Measurements from ENCODE around the gene CAPN13.

CAPN13 gene

DNA sequence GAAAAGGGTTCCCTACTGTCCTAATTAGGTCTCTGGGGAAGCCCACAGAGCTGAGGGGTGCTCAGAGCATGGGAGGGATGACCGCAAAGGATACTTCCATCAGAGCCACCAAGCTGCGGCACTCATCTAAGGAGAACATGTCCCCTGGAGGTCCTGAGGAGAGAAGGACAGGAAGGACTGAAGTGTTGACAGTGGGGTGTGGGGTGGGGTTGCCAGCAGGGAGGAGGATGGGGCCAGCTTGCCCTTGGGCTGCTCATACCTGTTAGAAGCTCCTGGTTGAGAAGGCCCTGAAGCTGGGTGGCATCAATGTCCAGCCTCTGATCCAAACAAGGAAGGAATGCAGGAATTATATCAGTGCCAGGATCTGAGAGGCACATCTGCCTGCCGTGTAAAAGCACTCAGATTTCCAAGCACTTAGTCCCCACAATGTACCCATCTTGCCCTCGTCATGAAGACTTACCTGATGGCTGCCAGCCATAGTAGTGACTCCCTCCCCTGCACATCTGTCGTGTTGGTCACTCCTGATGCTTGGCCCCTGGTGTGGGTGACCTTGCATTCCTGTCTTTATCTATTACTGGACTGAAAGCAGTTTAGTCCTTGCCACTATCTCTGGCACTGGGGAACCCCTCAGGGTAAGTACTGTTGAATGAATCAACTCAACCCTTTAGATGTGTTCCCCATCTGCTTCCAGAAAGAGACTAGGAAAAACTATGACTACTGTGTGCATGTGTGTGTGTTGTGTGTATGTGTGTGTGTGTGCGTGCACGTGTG is 68.9 kb downstream of the CAPN13 start:
- in situ Hi-C loops (cut with HindIII; ENCODE audit: low pct_ligation_motif_present, low pct_unique_long_range_greater_than_20kb, low sequenced_read_pairs), result no loop called here
- no peak for DNase-seq

DNA sequence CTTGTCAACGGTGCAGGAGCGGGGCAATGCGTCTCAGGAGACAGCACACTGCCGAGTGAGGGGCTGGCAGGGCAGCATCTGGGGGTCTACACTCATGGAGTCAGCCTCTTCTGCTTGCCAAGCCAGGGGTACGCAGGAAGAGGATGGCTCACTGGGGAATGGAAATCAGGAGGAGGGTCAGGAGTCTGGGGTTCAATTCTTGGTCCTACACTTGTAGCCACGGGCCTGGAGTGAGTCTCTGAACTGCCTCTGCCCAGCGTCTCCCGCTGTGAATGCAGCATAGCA is 70.0 kb downstream of the CAPN13 start:
- DNase-seq, result no peak
- in situ Hi-C loops (cut with HindIII; ENCODE audit: low pct_ligation_motif_present, low pct_unique_long_range_greater_than_20kb, low sequenced_read_pairs), result no loop called here

DNA sequence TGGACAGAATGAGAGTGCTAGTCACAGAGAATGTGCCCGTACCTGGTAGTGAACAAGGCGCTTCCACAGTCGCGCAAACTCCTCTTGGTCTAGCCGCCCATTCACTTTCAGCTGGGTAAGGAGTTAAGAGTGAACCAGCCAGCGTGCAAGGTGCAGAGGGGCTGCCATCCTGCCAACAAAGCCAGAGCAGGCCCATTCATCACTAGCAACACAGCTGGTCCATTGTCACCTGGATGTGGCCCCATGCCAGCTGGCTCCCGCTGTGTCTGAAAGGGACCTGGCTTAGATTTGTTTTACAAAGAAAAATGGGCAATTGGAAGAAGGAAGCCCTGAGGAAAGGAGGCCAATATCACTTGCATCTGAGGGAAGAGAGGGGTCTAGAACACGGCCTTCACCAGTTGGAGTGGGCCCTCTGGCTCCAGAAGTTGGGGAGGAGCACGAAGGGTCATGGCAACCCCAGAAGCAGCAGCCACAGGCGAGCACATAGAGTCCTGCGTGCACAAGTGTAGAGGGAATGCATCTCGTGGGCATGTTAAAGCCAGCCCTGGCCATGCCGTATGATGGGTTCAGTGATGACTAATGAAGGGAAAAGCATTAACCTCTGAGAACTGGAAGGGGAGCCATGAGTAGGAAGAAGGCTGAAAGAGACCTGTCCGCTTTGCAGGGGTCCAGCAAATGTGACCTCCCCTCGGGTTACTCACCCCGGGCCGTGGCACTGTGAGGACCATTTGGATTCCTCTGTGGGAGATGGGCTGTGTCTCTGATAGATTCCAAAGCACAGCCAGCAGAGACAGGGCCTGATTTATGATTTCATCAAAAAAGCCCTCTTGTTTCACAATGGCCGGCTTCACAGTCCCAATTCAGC is 70.6 kb downstream of the CAPN13 start:
- in situ Hi-C loops (cut with HindIII; ENCODE audit: low pct_ligation_motif_present, low pct_unique_long_range_greater_than_20kb, low sequenced_read_pairs), result no loop called here
- no peak for DNase-seq

GRCh38 chr2:30733876-30734520 is 73.2 kb downstream of the CAPN13 start:
- in situ Hi-C loops (cut with HindIII; ENCODE audit: low pct_ligation_motif_present, low pct_unique_long_range_greater_than_20kb, low sequenced_read_pairs), result no loop called here
- no peak for DNase-seq

GRCh38 chr2:30732876-30733275 is 74.4 kb downstream of the CAPN13 start:
- DNase-seq, result no peak
- in situ Hi-C loops (cut with HindIII; ENCODE audit: low pct_ligation_motif_present, low pct_unique_long_range_greater_than_20kb, low sequenced_read_pairs), result no loop called here

GRCh38 chr2:30732376-30732775 is 74.9 kb downstream of the CAPN13 start:
- in situ Hi-C loops (cut with HindIII; ENCODE audit: low pct_ligation_motif_present, low pct_unique_long_range_greater_than_20kb, low sequenced_read_pairs), result no loop called here
- no peak for DNase-seq

DNA sequence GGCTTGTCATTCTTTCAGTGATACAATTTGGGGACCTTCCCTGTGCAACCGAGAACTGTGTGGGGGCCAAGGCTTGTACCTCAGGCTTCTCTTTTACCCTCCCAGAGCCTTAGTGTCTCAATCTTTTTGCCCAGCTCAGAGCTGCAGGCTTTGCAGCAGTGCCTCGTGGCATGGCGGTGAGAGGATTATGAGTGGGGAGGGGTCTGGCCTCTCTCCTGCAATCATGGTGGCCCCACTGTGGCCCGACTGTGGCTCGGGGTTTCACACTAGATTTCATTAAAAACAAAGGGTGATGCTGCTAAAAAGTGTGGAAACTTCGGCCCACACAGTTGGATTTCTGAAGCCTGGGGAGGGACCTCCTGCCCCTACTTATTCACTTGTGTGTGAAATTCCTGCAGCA is 75.5 kb downstream of the CAPN13 start:
- in situ Hi-C loops (cut with HindIII; ENCODE audit: low pct_ligation_motif_present, low pct_unique_long_range_greater_than_20kb, low sequenced_read_pairs), result no loop called here
- DNase-seq, result no peak

GRCh38 chr2:30730736-30731647 is 76.3 kb downstream of the CAPN13 start:
- in situ Hi-C loops (cut with HindIII; ENCODE audit: low pct_ligation_motif_present, low pct_unique_long_range_greater_than_20kb, low sequenced_read_pairs), result no loop called here
- DNase-seq, result no peak

- no peak for DNase-seq
- in situ Hi-C loops (cut with HindIII; ENCODE audit: low pct_ligation_motif_present, low pct_unique_long_range_greater_than_20kb, low sequenced_read_pairs), result no loop called here
Measured at GRCh38 chr2:30729031-30729430, 78.2 kb downstream of the CAPN13 start.

GRCh38 chr2:30722936-30723725 is 84.1 kb downstream of the CAPN13 start:
- in situ Hi-C loops (cut with HindIII; ENCODE audit: low pct_ligation_motif_present, low pct_unique_long_range_greater_than_20kb, low sequenced_read_pairs), result no loop called here
- no peak for DNase-seq

GRCh38 chr2:30721668-30722647 is 85.3 kb downstream of the CAPN13 start:
- no peak for DNase-seq
- in situ Hi-C loops (cut with HindIII; ENCODE audit: low pct_ligation_motif_present, low pct_unique_long_range_greater_than_20kb, low sequenced_read_pairs), result no loop called here

DNA sequence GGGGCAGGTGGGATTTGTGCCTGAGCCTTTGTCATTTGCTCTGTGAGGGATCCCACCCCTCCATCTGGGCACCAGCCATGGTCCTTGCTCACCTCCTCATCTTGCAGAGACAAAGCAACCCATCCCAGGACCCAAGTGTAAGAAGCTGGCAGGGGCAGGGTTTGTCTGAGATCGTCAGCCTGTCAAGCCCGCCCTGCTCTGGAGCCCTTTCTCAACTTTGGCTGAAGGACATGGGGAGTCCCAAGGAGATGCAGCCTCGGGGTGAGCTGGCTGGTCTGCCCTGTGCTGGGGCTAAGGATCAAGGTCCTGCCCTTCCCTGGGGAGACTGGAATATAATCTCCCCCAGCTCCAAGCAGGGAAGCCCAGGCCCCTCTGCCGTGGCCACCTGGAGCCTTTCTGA is 86.0 kb downstream of the CAPN13 start:
- no peak for DNase-seq
- in situ Hi-C loops (cut with HindIII; ENCODE audit: low pct_ligation_motif_present, low pct_unique_long_range_greater_than_20kb, low sequenced_read_pairs), result no loop called here

DNA sequence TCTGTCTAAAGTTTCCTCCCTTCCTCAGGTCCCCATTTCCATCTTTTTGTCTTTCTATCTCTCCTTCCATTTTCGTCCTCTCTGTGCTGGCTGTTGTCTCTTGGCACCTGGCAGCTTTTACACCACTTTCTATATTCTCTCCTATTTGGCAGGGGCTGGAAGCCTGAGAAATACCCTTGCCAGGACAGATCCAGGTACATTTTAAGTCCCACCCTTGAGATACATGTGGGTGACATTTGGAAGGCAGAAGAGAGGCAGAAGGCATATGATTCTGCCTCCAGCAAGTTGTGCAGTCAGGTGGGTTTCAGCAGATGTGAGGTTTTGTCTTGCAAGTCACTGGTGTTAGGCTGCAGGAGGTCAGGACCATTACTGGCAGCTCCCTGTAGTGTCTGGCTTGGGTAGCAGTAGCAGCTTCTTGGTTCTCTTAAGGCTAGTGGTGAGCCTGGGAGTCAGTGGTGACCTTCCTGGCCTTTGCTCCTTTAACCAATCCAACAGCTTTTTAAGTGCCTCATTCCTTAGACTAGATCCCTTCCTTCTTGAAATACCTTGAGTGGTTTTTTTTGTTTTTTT is 90.1 kb downstream of the CAPN13 start:
- DNase-seq, result no peak
- in situ Hi-C loops (cut with HindIII; ENCODE audit: low pct_ligation_motif_present, low pct_unique_long_range_greater_than_20kb, low sequenced_read_pairs), result no loop called here

GRCh38 chr2:30716123-30716900 is 90.9 kb downstream of the CAPN13 start:
- no peak for DNase-seq
- in situ Hi-C loops (cut with HindIII; ENCODE audit: low pct_ligation_motif_present, low pct_unique_long_range_greater_than_20kb, low sequenced_read_pairs), result no loop called here

DNA sequence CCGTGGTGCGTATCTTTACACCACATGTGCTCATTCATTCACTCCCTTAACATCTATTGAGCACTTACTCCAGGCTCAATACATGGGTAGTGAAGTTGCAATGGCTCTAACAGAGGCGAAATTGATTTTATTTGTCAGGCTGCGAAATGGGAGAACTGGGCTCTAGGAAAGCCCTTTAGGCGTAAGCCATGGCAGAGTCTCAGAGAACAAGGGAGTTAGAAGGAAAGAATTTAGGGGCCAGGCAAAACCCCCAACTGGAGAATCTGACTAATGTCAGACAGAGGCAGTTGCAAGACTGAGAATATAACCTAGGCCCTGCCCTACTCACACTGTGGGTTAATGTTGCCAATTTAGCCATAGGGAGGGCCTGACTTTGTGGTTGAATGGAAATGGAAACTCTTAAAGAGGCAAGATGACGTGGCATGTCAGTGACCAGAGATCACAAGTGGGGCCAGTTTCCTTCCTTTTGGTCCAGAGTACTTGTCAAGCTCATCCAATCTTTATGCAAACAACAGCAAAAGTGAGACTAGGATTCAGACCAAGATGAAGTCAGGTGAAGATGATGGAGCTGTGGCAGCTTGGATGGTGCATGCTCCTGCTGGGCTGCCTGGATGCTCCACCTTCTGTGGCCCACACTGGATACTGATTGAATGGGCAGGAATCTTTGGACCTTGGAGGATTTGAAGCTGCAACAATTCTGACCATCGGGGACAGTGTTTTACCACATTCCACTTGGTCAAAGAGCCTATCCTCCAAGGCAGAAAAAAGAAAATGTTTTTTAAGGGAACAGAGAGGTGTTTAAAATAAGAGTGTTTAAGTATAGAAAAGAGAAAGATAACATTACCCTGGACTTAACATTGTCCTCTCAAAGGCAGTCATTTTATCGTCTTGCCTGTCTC is 92.2 kb downstream of the CAPN13 start:
- in situ Hi-C loops (cut with HindIII; ENCODE audit: low pct_ligation_motif_present, low pct_unique_long_range_greater_than_20kb, low sequenced_read_pairs), result no loop called here

More for the DNA sequence above, 92.2 kb downstream of the CAPN13 start:
- DNase-seq, result no peak
